ENCODE data around the gene HRH2. TPM values are rescaled to one million over a fixed set of nuclear protein-coding genes. Genes with fewer than 3 reads are reported as not detected.

Gene HRH2
- total and polyA plus RNA-seq, 9 of the 15 experiments (the other 6 are each of a cell fraction or from before 2014, with no cell fraction given) = 0.04 TPM; not detected in 8

DNA sequence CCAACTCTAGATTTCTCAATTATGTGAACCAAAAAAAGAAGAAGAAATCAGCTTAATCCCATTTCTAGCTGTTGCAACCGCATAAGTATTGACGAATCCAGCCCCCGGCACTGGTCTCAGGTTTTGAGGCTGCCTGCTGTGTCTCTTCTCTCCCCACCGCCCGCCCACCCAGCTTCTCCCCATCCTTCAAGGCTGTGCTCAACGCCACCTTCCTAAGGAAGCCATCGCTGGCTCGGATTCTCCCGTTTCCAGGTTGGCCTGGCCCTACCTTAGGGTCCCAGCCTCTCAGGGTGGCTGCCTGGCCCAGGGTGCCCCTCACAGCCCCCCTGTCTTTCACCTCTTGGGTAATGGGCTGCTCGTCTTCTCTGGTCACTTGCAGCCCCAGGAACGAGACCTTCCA, 77.8 kb downstream of the HRH2 start:
- intact Hi-C loops (cut with micrococcal nuclease) = no loop called here
- CTCF ChIA-PET (ENCODE audit: low intra/inter-chr PET ratio) = no interaction called here
- POLR2A ChIA-PET = no interaction called here
- no peak for TF ChIP-seq ELF2 (CRISPR knock-in tag; IDR thresholded peaks at IDR 0.05)
- TF ChIP-seq, protein P1, sequence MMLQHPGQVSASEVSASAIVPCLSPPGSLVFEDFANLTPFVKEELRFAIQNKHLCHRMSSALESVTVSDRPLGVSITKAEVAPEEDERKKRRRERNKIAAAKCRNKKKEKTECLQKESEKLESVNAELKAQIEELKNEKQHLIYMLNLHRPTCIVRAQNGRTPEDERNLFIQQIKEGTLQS (IDR thresholded peaks at IDR 0.05) = no peak
- TF ChIP-seq, protein P1 (CRISPR knock-in tag; conservative IDR thresholded peaks at IDR 0.05) = no peak
- TF ChIP-seq MTA1 (IDR thresholded peaks at IDR 0.05; ENCODE audit: borderline replicate concordance) = no peak
- TF ChIP-seq MECOM (CRISPR knock-in tag; IDR thresholded peaks at IDR 0.05) = no peak
- no peak for TF ChIP-seq POU5F1 (IDR thresholded peaks at IDR 0.05; ENCODE audit: borderline replicate concordance, low read depth, low read length, partially characterized antibody)
- TF ChIP-seq ZKSCAN1 (IDR thresholded peaks at IDR 0.05; ENCODE audit: low read depth, low read length) = no peak
- no peak for TF ChIP-seq HINFP (tag; conservative IDR thresholded peaks at IDR 0.05; ENCODE audit: low read depth)
- TF ChIP-seq GATA2 (CRISPR knock-in tag; IDR thresholded peaks at IDR 0.05) = no peak
- TF ChIP-seq, protein P2, sequence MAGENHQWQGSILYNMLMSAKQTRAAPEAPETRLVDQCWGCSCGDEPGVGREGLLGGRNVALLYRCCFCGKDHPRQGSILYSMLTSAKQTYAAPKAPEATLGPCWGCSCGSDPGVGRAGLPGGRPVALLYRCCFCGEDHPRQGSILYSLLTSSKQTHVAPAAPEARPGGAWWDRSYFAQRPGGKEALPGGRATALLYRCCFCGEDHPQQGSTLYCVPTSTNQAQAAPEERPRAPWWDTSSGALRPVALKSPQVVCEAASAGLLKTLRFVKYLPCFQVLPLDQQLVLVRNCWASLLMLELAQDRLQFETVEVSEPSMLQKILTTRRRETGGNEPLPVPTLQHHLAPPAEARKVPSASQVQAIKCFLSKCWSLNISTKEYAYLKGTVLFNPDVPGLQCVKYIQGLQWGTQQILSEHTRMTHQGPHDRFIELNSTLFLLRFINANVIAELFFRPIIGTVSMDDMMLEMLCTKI (IDR thresholded peaks at IDR 0.05; ENCODE audit: partially characterized antibody) = no peak
- no peak for TF ChIP-seq ARID4B (CRISPR knock-in tag; IDR thresholded peaks at IDR 0.05)
- no peak for TF ChIP-seq CBX3 (IDR thresholded peaks at IDR 0.05; ENCODE audit: borderline replicate concordance in 1 of 2, low read length in 2 of 2)
- no peak for TF ChIP-seq GABPA (tag; conservative IDR thresholded peaks at IDR 0.05; ENCODE audit: low read depth)
- TF ChIP-seq ATF7 (IDR thresholded peaks at IDR 0.05) = no peak
- no peak for TF ChIP-seq ZFP1 (CRISPR knock-in tag; IDR thresholded peaks at IDR 0.05)
- TF ChIP-seq FUS (optimal IDR thresholded peaks at IDR 0.05; ENCODE audit: low read depth, low read length) = no peak

More for the DNA sequence above, 77.8 kb downstream of the HRH2 start:
- Histone ChIP-seq H3K4me3 (no peak overlapping the region), H3K9ac (ENCODE audit: insufficient read depth in 1 of 2, low read depth in 2 of 2, low read length in 2 of 2) (no peak overlapping the region), H3K79me2 (ENCODE audit: control insufficient read depth, insufficient read depth, low read length) (no peaks in the 10 kb centered on the region), H3K36me3 (ENCODE audit: control insufficient read depth, insufficient read depth, low read length) (no peaks in the 10 kb centered on the region), H3K27ac (ENCODE audit: extremely low read depth, low read depth, low read length) (no peak overlapping the region), H3K4me2 (ENCODE audit: insufficient read depth, low read length) (no peak overlapping the region), H3K27me3 (ENCODE audit: control insufficient read depth in 2 of 2, insufficient read depth in 2 of 2, low read length in 2 of 2) (peaks cover 2 to 75% of the 10 kb centered on the region in 2 experiments; a peak in 4 of 5 replicates), H4K20me1 (replicated peaks; ENCODE audit: control insufficient read depth, insufficient read depth, low read length) (peaks cover 4% of the 10 kb centered on the region; the same call in 1 of the 2 replicates), H2AFZ (ENCODE audit: low read depth, low read length) (no peak overlapping the region), H3K9me3 (replicated peaks; ENCODE audit: control insufficient read depth, insufficient read depth, low read depth, low read length) (no peaks in the 10 kb centered on the region), H3K4me1 (replicated peaks in 1 of 2; ENCODE audit: control insufficient read depth in 2 of 2, insufficient read depth in 2 of 2, low read length in 2 of 2) (no peaks in the 10 kb centered on the region; a peak in 1 of 5 replicates), H3K9me1 (ENCODE audit: control insufficient read depth, insufficient read depth, low read length) (no peaks in the 10 kb centered on the region)
- WGBS (ENCODE audit: insufficient coverage, low coverage, missing lambda C conversion rate) = 0% methylated on average over 9 of the region's 11 CpGs
- no TSS peak for BruUV-seq (replicated peaks)
- in situ Hi-C loops (cut with MboI) = loop anchor here (25.0 kb wide), 2 partner anchors 852 to 1377 kb away; no protein-coding TSS in a partner anchor
- DNase-seq (ENCODE audit: extremely low read depth in 1 of 4, low spot score in 3 of 4) = no peak
- no peak for ATAC-seq
- no peak for FAIRE-seq
